ENCODE data around the gene PLAGL1. TPM values are rescaled to one million over a fixed set of nuclear protein-coding genes. Genes with fewer than 3 reads are reported as not detected.

Gene PLAGL1
- total and polyA plus RNA-seq, 2 of the 13 experiments (the other 11 are each of a cell fraction or from before 2014, with no cell fraction given): 0.60 to 2.3 TPM

DNA sequence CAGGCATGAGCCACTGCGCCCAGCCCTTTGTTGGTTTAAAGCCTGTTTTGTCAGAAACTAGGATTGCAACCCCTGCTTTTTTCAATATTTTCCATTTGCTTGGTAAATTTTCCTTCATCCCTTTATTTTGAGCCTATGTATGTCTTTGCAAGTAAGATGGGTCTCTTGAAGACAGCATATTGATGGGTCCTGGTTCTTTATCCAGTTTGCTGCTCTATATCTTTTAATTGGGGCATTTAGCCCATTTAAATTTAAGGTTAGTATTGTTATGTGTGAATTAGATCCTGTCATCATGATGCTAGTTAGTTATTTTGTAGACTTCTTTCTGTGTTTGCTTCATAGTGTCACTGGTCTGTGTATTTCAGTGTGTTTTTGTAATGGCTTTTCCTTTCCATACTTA lies 97.0 kb downstream of the PLAGL1 start:
- in situ Hi-C loops (cut with HindIII; ENCODE audit: extremely low pct_ligation_motif_present, low pct_unique_long_range_greater_than_20kb): no loop called here
- ATAC-seq: no peak
- Histone ChIP-seq H3K4me3 (replicated peaks in 1 of 3; ENCODE audit: insufficient read depth in 1 of 3, low read depth in 2 of 3, low read length in 3 of 3) (no peak overlapping the region), H4K20me1 (ENCODE audit: insufficient read depth, low read length) (no peaks in the 10 kb centered on the region), H2AFZ (ENCODE audit: low read length) (no peak overlapping the region), H3K36me3 (replicated peaks in 1 of 2; ENCODE audit: control insufficient read depth in 1 of 2, insufficient read depth in 2 of 2, low read length in 2 of 2) (no peaks in the 10 kb centered on the region), H3K4me2 (ENCODE audit: low read depth, low read length) (no peak overlapping the region), H3K9ac (ENCODE audit: insufficient read depth, low read depth, low read length) (no peak overlapping the region), H3K27ac (ENCODE audit: extremely low read length, insufficient read depth, low read length) (no peak overlapping the region), H3K9me3 (ENCODE audit: low read length) (no peaks in the 10 kb centered on the region; the same call in 1 of the 2 replicates), H3K4me1 (ENCODE audit: insufficient read depth, low read length) (no peaks in the 10 kb centered on the region), H3K79me2 (ENCODE audit: insufficient read depth, low read length) (no peaks in the 10 kb centered on the region), H3K27me3 (ENCODE audit: control insufficient read depth in 1 of 2, insufficient read depth in 2 of 2, low read length in 2 of 2) (no peaks in the 10 kb centered on the region)
- DNase-seq (ENCODE audit: low spot score): no peak
- FAIRE-seq: no peak
- CTCF ChIA-PET (ENCODE audit: low intra/inter-chr PET ratio, low total read pairs): no interaction called here
- WGBS (ENCODE audit: low lambda C conversion rate): 33% methylated on average over 1 of the region's 1 CpG
- TF ChIP-seq ZBTB42 (CRISPR knock-in tag; IDR thresholded peaks at IDR 0.05) (no peak), ZNF775 (CRISPR knock-in tag; IDR thresholded peaks at IDR 0.05; ENCODE audit: borderline replicate concordance) (no peak), ZXDC (CRISPR knock-in tag; IDR thresholded peaks at IDR 0.05) (no peak), TBP (CRISPR knock-in tag; IDR thresholded peaks at IDR 0.05) (no peak), SP2 (CRISPR knock-in tag; IDR thresholded peaks at IDR 0.05) (no peak), ZBTB7A (CRISPR knock-in tag; IDR thresholded peaks at IDR 0.05) (no peak), ZNF121 (CRISPR knock-in tag; IDR thresholded peaks at IDR 0.05) (no peak), CREB1 (IDR thresholded peaks at IDR 0.05) (no peak), CREB1 (CRISPR knock-in tag; IDR thresholded peaks at IDR 0.05) (no peak), LBX2 (CRISPR knock-in tag; IDR thresholded peaks at IDR 0.05; ENCODE audit: borderline replicate concordance) (no peak), ATF2 (CRISPR knock-in tag; IDR thresholded peaks at IDR 0.05) (no peak), POGZ (CRISPR knock-in tag; IDR thresholded peaks at IDR 0.05) (no peak)
- TF ChIP-seq, protein P1, sequence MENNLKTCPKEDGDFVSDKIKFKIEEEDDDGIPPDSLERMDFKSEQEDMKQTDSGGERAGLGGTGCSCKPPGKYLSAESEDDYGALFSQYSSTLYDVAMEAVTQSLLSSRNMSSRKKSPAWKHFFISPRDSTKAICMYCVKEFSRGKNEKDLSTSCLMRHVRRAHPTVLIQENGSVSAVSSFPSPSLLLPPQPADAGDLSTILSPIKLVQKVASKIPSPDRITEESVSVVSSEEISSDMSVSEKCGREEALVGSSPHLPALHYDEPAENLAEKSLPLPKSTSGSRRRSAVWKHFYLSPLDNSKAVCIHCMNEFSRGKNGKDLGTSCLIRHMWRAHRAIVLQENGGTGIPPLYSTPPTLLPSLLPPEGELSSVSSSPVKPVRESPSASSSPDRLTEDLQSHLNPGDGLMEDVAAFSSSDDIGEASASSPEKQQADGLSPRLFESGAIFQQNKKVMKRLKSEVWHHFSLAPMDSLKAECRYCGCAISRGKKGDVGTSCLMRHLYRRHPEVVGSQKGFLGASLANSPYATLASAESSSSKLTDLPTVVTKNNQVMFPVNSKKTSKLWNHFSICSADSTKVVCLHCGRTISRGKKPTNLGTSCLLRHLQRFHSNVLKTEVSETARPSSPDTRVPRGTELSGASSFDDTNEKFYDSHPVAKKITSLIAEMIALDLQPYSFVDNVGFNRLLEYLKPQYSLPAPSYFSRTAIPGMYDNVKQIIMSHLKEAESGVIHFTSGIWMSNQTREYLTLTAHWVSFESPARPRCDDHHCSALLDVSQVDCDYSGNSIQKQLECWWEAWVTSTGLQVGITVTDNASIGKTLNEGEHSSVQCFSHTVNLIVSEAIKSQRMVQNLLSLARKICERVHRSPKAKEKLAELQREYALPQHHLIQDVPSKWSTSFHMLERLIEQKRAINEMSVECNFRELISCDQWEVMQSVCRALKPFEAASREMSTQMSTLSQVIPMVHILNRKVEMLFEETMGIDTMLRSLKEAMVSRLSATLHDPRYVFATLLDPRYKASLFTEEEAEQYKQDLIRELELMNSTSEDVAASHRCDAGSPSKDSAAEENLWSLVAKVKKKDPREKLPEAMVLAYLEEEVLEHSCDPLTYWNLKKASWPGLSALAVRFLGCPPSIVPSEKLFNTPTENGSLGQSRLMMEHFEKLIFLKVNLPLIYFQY (CRISPR knock-in tag; IDR thresholded peaks at IDR 0.05; ENCODE audit: borderline replicate concordance): no peak
- TF ChIP-seq, protein P2, sequence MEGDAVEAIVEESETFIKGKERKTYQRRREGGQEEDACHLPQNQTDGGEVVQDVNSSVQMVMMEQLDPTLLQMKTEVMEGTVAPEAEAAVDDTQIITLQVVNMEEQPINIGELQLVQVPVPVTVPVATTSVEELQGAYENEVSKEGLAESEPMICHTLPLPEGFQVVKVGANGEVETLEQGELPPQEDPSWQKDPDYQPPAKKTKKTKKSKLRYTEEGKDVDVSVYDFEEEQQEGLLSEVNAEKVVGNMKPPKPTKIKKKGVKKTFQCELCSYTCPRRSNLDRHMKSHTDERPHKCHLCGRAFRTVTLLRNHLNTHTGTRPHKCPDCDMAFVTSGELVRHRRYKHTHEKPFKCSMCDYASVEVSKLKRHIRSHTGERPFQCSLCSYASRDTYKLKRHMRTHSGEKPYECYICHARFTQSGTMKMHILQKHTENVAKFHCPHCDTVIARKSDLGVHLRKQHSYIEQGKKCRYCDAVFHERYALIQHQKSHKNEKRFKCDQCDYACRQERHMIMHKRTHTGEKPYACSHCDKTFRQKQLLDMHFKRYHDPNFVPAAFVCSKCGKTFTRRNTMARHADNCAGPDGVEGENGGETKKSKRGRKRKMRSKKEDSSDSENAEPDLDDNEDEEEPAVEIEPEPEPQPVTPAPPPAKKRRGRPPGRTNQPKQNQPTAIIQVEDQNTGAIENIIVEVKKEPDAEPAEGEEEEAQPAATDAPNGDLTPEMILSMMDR (CRISPR knock-in tag; IDR thresholded peaks at IDR 0.05): no peak
- intact Hi-C loops (cut with micrococcal nuclease; ENCODE audit: unreplicated experiment): no loop called here
- POLR2A ChIA-PET: no interaction called here
- BruUV-seq (replicated peaks): no TSS peak
